ENCODE measurements around the gene DUS1L.

DNA sequence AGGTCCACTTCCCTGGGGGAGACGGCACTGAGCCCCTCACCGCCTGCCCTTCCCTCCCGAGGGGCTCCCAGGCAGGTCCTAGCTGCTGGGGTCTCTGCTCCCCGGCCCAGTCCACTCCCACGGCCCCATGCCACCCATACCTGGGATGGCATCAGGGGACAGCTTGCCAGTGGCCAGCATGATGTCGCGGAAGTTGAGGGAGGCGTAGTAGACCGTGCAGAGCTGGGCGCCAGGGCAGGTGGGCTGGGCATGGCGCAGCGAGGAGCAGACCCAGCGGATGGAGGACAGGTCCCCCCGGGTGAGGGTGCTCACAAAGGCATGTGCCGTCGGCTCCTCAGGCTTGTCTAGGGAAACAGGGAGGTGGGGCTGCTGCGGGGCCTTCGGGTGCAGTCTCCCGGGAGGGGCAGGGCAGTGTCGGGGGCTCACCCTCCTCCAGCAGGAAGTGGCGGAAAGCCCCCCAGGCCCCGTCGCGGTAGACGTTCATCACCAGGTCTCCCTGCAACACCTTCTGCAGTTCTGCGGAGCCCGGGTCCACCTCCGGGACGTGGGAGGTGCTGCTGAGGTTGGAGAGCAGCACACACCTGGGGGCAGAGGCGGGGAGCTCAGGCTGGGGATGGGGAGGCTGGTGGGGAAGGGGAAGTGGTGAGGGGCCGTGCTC lies 18.9 kb upstream of the DUS1L start:
- TF ChIP-seq, protein P1, sequence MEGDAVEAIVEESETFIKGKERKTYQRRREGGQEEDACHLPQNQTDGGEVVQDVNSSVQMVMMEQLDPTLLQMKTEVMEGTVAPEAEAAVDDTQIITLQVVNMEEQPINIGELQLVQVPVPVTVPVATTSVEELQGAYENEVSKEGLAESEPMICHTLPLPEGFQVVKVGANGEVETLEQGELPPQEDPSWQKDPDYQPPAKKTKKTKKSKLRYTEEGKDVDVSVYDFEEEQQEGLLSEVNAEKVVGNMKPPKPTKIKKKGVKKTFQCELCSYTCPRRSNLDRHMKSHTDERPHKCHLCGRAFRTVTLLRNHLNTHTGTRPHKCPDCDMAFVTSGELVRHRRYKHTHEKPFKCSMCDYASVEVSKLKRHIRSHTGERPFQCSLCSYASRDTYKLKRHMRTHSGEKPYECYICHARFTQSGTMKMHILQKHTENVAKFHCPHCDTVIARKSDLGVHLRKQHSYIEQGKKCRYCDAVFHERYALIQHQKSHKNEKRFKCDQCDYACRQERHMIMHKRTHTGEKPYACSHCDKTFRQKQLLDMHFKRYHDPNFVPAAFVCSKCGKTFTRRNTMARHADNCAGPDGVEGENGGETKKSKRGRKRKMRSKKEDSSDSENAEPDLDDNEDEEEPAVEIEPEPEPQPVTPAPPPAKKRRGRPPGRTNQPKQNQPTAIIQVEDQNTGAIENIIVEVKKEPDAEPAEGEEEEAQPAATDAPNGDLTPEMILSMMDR (conservative IDR thresholded peaks at IDR 0.05 in 1 of 2, IDR thresholded peaks at IDR 0.05 in 1 of 2; ENCODE audit: extremely low read depth in 1 of 2, insufficient read depth in 1 of 2, low read depth in 1 of 2, low read length in 2 of 2): no peak
- TF ChIP-seq EZH2 (IDR thresholded peaks at IDR 0.05; ENCODE audit: borderline replicate concordance, low read length): no peak

Measured in mammary epithelial cell (primary cell).